Upper lobe of left lung (tissue), 6 donors: ENCODE data around the gene LRRC15. TPM values are rescaled to one million over a fixed set of nuclear protein-coding genes. Genes with fewer than 3 reads are reported as not detected.
A peak's percentile ranks its signal among the peaks of the same experiment; 100 is the strongest.

Experiments used
- ATAC-seq, 2 donors: fragments of 200-7000 bp; cut with Tn5 transposase; one replicate each; pipeline ENCODE4 v1.9.1; 2022; ENCODE audit warnings: mild to moderate bottlenecking in 2 of 2, moderate library complexity in 2 of 2; ENCODE audit not compliant: low FRiP score in 2 of 2
- DNase-seq, 2 donors: peaks; one replicate each; pipeline ENCODE4 v3.0.0-alpha.2; 2019 to 2020
- H3K27ac ChIP-seq, 4 donors: fragments of 200-600 bp; sonication (generic); one replicate each; pipeline ENCODE4 v1.5.1; 2016 to 2019
- H3K27me3 ChIP-seq, 4 donors: fragments of 200-600 bp; sonication (generic); one replicate each; pipeline ENCODE4 v1.5.1; 2017 to 2019
- H3K36me3 ChIP-seq, 4 donors: fragments of 200-600 bp; sonication (generic); one replicate each; pipeline ENCODE4 v1.5.1; 2016 to 2019
- H3K4me1 ChIP-seq, 4 donors: fragments of 200-600 bp; sonication (generic); one replicate each; pipeline ENCODE4 v1.5.1; 2018 to 2019
- H3K4me3 ChIP-seq, 4 donors: fragments of 200-600 bp; sonication (generic); one replicate each; pipeline ENCODE4 v1.5.1; 2017 to 2019; ENCODE audit warnings: mild to moderate bottlenecking in 2 of 4, moderate library complexity in 1 of 4
- H3K9me3 ChIP-seq, 4 donors: fragments of 200-600 bp; sonication (generic); one replicate each; pipeline ENCODE4 v1.5.1; 2018 to 2019
- CTCF ChIP-seq, 6 experiments: fragments of 450-650 bp in 4 of 6; fragments of 200-600 bp in 2 of 6; sonication (generic) in 2 of 6; IDR thresholded peaks; one replicate each; pipeline ENCODE4 v1.5.1; 2016 to 2019; ENCODE audit warnings: antibody characterized with exemption in 6 of 6
- EP300 ChIP-seq, 4 donors: sonication (generic); formaldehyde crosslinking; IDR thresholded peaks; one replicate each; pipeline ENCODE4 v1.5.1; 2017; ENCODE audit warnings: antibody characterized with exemption in 4 of 4, control low read depth in 2 of 4
- POLR2A ChIP-seq, 4 donors: fragments of 450-650 bp; IDR thresholded peaks; one replicate each; pipeline ENCODE4 v1.5.1; 2016 to 2017; ENCODE audit warnings: antibody characterized with exemption in 4 of 4, mild to moderate bottlenecking in 2 of 4
- POLR2AphosphoS5 ChIP-seq, 2 donors: sonication (generic); formaldehyde crosslinking; IDR thresholded peaks; one replicate each; pipeline ENCODE4 v1.5.1; 2017; ENCODE audit warnings: antibody characterized with exemption in 2 of 2
- whole genome bisulfite sequencing, 2 donors: methylation state at CpG; one replicate each; pipeline ENCODE4 v1.1.5; 2017 to 2018; 5-methylcytosine and 5-hydroxymethylcytosine counted together
- total RNA-seq, 6 donors: library from RNA; depleted of rRNA in 4 of 6; stranded (reverse); fragments of >200 nt in 4 of 6; gene quantifications; one replicate each; pipeline versions ENCODE4 v1.1.0 to v1.2.1, GENCODE V29; 2016 to 2021
- donor health status: DM: no; HTN: no; CAD: no; lungs with moderate emphysema.
- donor health status: DM: no; HTN: yes; CAD: no; lungs with severe emphysema.

Gene LRRC15
- total RNA-seq, 6 donors from 2014 or later: 0.15 to 1.1 (median 1.0) TPM; not detected in 3

GRCh38 chr3:194399166-194399565, 29.6 kb upstream of the LRRC15 start, which contains the start of gene GP5:
GP5 (minus strand) TSS chr3:194399266; CDS start chr3:194398282, 984 bp downstream.
- DNase-seq (no peak), ATAC-seq (no peak)
- Histone ChIP-seq H3K36me3 (no peaks in the 10 kb centered on the region), H3K4me1 (peaks cover 17 to 29% (median 21%) of the 10 kb centered on the region in 4 donors), H3K4me3 (peak within 1 kb of the TSS in 3 of 4 donors; percentile 19 to 34 (median 24)), H3K9me3 (no peaks in the 10 kb centered on the region), H3K27me3 (peaks cover 0 to 18% (median 4%) of the 10 kb centered on the region in 4 donors), H3K27ac (no peak within 1 kb of the TSS)
- TF ChIP-seq POLR2A (IDR thresholded peaks at IDR 0.05) (no peak), EP300 (IDR thresholded peaks at IDR 0.05) (no peak), CTCF (IDR thresholded peaks at IDR 0.05) (no peak), POLR2AphosphoS5 (IDR thresholded peaks at IDR 0.05) (no peak)
- WGBS, 2 donors: 45 to 61% methylated on average over 2 of the region's 2 CpGs

GRCh38 chr3:194397757-194398312, 28.3 kb upstream of the LRRC15 start:
- no peak for TF ChIP-seq CTCF (IDR thresholded peaks at IDR 0.05)
- TF ChIP-seq EP300 (IDR thresholded peaks at IDR 0.05): no peak
- TF ChIP-seq POLR2A (IDR thresholded peaks at IDR 0.05): no peak
- no peak for TF ChIP-seq POLR2AphosphoS5 (IDR thresholded peaks at IDR 0.05)
- Histone ChIP-seq H3K4me1 (peaks cover 17 to 29% (median 21%) of the 10 kb centered on the region in 4 donors), H3K27me3 (peaks cover 0 to 18% (median 4%) of the 10 kb centered on the region in 4 donors), H3K36me3 (no peaks in the 10 kb centered on the region), H3K4me3 (peak overlapping the region in 3 of 4 donors; percentile 19 to 34 (median 24)), H3K27ac (no peak overlapping the region), H3K9me3 (no peaks in the 10 kb centered on the region)
- 4 to 5% methylated on average over 12 to 33 of the region's 38 CpGs for WGBS, 2 donors
- DNase-seq (peak in 1 of 2 donors; percentile 86), ATAC-seq (peak; percentile 41 to 44)

GRCh38 chr3:194396859-194397756, 27.6 kb upstream of the LRRC15 start:
- Histone ChIP-seq H3K4me3 (peak overlapping the region in 3 of 4 donors; percentile 19 to 34 (median 24)), H3K36me3 (no peaks in the 10 kb centered on the region), H3K27me3 (peaks cover 0 to 18% (median 4%) of the 10 kb centered on the region in 4 donors), H3K4me1 (peaks cover 17 to 29% (median 21%) of the 10 kb centered on the region in 4 donors), H3K9me3 (no peaks in the 10 kb centered on the region), H3K27ac (no peak overlapping the region)
- peak in 1 of 2 donors; percentile 88 for DNase-seq
- 29 to 31% methylated on average over 25 to 39 of the region's 73 CpGs for WGBS, 2 donors
- peak; percentile 38 to 41 for ATAC-seq
- TF ChIP-seq POLR2AphosphoS5 (IDR thresholded peaks at IDR 0.05): no peak
- TF ChIP-seq CTCF (IDR thresholded peaks at IDR 0.05): no peak
- no peak for TF ChIP-seq EP300 (IDR thresholded peaks at IDR 0.05)
- no peak for TF ChIP-seq POLR2A (IDR thresholded peaks at IDR 0.05)

GRCh38 chr3:194396539-194396858, 27.0 kb upstream of the LRRC15 start:
- 27 to 29% methylated on average over 8 to 11 of the region's 13 CpGs for WGBS, 2 donors
- no peaks in the 10 kb centered on the region for H3K36me3 ChIP-seq
- H3K27ac ChIP-seq: no peak overlapping the region
- H3K4me3 ChIP-seq: peak overlapping the region in 3 of 4 donors; percentile 19 to 34 (median 24)
- DNase-seq: no peak
- no peak for ATAC-seq
- H3K27me3 ChIP-seq: peaks cover 0 to 18% (median 4%) of the 10 kb centered on the region in 4 donors
- no peak for TF ChIP-seq POLR2AphosphoS5 (IDR thresholded peaks at IDR 0.05)
- no peak for TF ChIP-seq EP300 (IDR thresholded peaks at IDR 0.05)
- TF ChIP-seq POLR2A (IDR thresholded peaks at IDR 0.05): no peak
- no peak for TF ChIP-seq CTCF (IDR thresholded peaks at IDR 0.05)
- H3K4me1 ChIP-seq: peaks cover 17 to 29% (median 21%) of the 10 kb centered on the region in 4 donors
- H3K9me3 ChIP-seq: no peaks in the 10 kb centered on the region
